Neural cell (in vitro differentiated cells): ENCODE results near the gene AFAP1L1.

Experiments used
- CTCF ChIP-seq: fragments of 450-650 bp; IDR thresholded peaks from 2 replicates; pipeline ENCODE4 v1.5.1; 2014; ENCODE audit warnings: antibody characterized with exemption, mild to moderate bottlenecking, moderate library complexity; ENCODE audit not compliant: poor library complexity, severe bottlenecking
- EZH2 ChIP-seq: fragments of 200-600, 300-800 bp; shearing (Covaris generic), sonication (generic); IDR thresholded peaks from 2 replicates; pipeline ENCODE4 v1.6.1; 2014; ENCODE audit warnings: antibody characterized with exemption, low read length, borderline replicate concordance, mild to moderate bottlenecking; ENCODE audit not compliant: insufficient read depth, poor library complexity, severe bottlenecking
- MXI1 ChIP-seq: fragments of 450-650 bp; conservative IDR thresholded peaks from 2 replicates; pipeline ENCODE4 v1.6.1; 2014; ENCODE audit warnings: antibody characterized with exemption, mild to moderate bottlenecking; ENCODE audit not compliant: poor library complexity, severe bottlenecking

GRCh38 chr5:149283626-149284480 is 12.2 kb downstream of the AFAP1L1 start:
- TF ChIP-seq EZH2 (no peak), CTCF (no peak), MXI1 (no peak)
